GM10847 (cell line): ENCODE results near the gene WDR45B.

ENCODE experiments used
- POLR2A ChIP-seq: IDR thresholded peaks from 2 replicates; pipeline ENCODE4 v1.6.1; 2011; ENCODE audit not compliant: insufficient read length; ENCODE audit errors: extremely low read depth

The WDR45B gene

DNA sequence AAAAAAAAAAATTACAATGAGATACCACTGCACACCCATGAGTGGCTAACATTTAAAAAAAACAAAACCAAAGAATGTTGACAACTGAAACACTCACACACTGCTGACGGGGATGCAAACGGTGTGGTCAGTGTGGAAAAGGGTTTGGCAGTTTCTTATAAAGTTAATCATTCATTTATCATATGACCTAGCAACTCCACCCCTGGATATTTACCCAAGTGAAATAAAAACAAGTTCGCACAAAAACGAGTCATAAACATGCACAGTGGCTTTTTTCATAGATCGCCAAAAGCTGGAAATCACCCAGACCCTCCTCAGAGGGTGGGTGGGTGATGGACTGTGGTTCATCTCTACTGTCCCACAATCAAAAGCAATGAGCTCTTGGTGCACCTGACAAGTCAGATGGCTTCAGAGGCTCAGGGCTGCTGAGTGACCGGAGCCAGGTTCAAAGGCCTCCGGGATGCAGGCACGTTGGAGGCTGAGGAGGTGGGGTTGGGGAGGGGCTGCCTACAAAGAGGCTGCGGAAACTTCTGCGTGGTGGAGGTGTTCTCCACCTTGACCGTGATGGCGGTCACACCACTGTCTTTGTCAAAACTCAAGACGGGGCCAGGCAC lies 36.1 kb upstream of the WDR45B start:
- TF ChIP-seq POLR2A: no peak

- no peak for TF ChIP-seq POLR2A
These were observed 35.3 kb upstream of the WDR45B start for GRCh38 chr17:82683534-82683933.

DNA sequence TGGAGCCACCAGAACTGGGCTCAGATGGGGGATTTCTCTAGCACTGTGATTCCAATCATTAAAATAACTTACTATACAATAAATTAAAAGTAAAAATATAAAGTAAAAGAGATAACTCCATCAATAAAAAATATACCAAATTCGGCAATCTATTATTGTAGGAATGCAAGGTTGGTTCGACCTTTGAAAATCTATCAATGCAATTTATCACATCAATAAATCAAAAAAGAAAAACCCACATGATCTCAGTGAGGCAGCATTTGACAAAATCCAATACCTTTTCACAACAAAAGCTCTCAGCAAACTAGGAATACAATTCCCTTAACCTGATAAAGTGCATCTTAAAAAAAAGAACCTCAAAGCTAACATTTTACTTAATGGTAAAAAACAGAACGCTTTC lies 33.3 kb upstream of the WDR45B start:
- no peak for TF ChIP-seq POLR2A

DNA sequence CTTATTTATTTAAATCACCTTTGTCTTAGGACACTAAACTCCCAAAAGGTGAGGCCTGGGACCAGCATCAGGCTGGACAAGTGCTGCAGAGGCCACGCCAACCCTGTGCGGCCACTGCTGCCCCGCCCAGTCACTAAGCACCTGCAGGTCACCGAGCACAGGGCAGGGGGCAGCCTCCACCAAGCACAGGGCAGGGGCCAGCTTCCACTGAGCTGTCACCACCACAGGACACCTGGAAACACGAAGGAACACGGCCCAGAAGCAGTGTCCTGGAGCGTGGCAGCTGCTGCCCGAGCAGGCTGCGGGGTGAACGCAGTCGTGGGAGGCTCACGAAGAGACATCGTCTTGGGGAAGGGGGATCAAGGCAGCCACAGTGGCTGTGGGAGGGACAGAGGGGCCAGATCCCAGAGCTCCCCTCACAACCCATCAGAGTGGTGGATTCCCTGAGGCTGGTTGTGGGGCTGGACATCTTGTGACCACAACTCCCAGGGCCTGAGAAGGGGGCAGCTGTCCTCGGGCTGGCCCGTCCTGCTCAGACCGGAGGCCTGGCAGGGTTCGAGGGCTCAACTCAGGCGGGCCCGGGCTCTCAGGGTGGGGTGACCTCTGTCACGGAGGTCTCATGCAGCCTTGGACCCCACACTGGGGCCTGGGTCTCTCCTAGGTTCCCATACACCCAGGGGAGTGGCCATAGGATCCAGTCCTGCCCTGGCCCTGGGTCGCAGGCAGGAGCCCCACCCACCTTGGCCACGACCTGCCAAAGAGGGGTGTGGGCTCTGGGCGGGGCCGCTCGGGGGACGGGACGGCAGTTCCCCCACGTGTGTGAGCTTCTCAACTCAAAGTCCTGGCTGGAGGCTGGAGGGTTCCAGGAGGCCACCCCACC lies 31.6 kb upstream of the WDR45B start:
- no peak for TF ChIP-seq POLR2A

DNA sequence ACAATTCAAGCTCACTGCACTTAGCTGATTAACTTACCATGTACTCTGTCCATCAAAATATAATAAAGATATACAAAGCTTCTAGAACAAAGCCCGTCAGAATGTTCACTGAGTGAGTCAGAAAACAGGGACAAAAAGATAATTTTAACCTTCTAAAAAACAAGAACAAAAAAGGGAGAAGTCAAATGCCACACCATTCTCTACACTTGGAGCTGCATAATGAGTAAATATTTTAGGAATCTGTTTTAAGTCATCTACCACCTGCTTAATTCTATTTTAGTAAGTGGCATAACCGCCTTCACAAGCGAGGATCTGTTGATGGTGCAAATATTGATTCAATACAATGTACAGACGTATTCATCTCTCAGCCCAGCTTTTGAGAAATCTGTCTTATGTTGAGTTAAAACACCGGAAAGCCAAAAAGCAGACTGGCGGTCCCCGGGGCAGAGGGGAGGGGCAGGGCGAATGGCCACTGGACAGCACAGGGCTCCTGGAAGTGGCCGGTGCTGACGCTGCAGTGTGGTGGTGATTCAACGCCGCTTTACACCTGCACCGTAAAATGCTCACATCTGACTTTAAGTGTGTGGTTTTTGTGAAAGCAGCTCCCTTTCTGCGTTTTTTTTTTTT lies 30.1 kb upstream of the WDR45B start:
- no peak for TF ChIP-seq POLR2A

GRCh38 chr17:82677353-82677925 lies 29.2 kb upstream of the WDR45B start:
- TF ChIP-seq POLR2A: no peak

DNA sequence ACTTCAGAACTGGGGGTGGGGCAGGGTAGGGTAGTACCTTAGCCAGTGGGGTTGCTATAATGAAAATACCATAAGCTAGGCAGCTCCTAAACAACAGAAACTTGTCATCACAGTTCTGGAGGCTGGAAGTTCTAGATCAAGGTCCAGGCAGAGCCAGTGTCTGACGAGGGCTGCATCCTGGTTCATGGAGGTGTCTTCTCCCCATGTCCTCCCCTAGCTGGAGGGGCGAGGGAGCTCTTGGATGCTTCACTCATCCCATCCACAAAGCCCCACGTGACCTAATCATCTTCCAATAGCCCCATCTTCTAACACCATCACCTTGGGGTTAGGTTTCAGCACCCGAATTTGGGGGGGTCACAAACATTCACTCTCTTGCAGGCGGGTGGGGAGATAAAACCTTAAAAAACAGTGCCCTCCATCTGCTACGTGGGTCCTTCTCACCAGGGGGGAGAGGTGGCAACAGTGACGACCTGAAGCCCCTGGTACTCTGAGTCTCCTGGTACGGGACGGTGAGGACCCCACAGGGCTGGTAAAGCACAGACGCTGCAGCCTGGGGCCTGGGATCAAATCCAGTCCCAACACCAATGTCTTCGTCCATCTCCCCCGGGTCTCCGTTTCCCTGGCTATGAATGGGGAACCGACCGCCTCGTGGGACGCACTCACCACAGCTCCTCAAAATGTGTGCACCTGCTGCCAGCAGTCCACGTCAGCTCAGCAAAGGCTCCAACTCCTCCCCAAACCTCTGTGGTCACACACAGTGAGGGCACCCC lies 27.4 kb upstream of the WDR45B start:
- no peak for TF ChIP-seq POLR2A

DNA sequence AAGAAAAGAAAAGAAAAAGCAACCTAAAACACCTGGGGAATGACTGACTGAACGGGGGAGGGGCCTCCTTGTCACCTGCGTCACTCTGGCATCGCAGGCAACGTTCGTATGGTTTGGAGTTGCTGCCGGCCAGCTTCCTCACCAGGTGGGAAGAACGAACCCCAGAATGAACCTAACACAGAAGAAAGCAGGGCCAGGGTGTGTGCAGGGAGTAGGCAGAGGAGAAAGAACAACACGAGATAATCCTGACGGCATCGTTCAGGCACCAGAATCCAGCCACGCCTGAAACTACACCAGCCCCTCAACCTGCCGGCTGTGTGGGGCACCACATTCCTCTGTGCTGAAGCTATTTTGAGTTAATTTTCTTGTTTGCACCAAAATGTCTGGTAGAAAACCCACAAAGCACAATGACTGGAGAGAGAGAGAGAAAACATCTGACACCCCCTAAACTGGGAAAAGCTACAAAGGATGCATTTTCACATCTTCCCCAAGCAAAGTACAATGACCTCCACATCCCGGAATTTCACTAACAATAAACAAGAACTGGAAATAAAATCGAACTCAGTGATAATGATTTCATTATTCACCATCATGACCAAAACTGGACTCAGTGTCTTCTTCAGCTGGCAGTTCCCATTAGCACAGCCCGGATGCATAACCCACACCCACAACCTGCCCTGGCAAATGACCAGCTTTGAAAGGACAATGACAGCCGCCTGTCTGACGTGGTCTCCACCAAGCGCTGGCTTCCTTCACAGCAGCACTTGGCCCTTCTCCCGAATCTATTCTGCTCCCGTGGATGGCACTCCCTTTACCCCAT lies 26.6 kb upstream of the WDR45B start:
- no peak for TF ChIP-seq POLR2A

DNA sequence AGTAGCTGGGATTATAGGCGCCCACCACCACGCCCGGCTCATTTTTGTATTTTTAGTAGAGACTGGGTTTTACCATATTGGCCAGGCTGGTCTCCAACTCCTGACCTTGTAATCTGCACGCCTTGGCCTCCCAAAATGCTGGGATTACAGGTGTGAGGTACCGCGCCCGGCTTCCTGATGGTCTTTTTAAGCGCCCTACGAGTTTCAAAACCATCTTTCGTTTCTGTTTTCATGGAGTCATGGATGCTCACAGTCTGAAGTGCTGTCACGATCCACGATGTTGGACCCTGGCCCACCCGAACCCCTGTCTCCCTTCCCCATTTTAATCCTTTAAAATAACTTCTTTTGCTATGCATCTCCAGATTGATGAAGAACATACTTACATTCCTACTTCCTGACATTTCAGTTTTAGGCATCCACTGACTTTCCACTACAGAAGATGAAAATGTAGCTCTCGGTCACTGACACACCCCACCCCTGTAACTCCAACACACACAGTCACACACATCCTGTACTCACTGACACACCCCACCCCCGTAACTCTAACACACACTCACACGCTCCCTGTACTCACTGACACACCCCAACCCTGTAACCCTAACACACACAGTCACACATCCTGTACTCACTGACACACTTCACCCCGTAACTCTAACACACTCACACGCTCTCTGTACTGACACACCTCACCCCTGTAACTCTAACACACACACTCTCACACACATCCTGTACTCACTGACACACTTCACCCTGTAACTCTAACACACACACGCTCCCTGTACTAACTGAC lies 22.6 kb upstream of the WDR45B start:
- TF ChIP-seq POLR2A: no peak

DNA sequence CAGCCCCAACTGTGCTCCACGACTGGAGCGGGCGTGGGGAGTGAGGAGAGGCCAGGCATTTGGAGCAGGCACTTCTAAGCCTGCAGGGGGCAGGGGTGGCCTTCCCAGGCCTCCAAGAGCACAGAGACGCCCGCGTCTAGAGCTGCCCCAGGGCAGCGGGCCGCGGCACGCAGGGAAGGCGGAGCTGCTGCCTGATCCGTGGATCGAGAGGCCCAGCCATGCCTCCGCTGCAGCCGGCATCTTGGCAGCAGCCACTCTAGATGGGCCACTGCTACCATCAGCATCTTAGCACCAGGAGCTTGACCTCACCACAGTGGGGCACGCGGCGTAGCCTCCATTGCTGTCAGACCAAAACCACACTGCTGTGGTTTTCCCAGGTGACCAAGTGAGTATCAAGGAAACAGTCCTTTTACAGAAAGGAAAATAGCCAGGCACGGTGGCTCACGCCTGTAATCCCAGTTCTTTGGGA lies 20.4 kb upstream of the WDR45B start:
- no peak for TF ChIP-seq POLR2A

DNA sequence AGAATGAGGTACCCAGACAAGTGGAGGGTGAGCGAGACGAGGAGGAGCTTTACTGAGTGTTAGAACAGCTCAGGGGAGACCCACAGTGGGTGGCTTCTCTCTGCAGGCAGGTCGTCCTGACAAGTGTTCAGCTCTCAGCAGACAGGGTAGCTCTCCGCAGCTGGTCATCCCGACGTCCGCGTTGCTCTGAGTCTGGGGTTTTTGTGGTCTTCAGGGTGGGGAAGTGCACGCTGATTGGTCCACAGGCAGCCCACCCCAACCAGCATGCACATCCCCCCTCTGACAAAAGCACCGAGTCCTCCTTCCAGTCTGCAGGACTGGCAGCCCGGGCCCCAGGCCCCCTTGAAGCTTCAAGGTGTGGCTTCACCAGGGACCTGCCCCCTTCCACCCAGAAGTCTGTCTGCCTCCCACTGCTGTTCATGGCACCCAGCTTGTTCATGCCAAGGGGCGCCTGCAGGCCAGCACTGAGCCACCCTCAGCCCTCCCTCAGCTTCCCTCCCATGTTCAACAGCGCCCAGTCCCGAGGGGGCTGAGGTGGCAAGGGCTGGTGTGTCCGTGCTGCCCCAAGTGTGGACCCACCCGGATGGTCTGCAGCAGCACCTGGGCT lies 19.9 kb upstream of the WDR45B start:
- TF ChIP-seq POLR2A: no peak

GRCh38 chr17:82667668-82668000 lies 19.4 kb upstream of the WDR45B start:
- TF ChIP-seq POLR2A: no peak
